ENCODE data around the gene ENOX1.

DNA sequence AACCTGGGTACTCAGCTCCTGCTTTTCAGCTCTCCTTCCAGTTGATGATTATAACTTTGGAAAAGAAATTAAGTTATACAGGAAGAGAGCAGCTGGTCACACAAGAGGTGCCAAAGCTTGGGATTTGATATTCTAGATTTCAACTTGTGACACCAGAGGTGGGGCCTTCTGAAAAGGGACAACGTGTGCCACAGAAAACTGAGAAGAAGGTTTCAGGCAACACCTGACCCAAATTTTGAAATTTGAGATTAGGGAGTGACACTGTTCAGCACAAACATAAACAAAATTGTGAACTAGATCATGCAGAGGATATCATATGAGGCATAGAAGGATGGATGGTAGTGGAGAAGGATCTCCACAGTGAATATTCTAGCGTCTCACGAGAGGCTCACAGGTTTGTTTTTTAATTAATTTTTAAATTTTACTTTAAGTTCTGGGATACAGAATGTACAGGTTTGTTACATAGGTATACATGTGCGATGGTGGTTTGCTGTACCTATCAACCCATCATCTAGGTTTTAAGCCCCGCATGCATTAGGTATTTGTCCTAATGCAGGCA lies 379.7 kb downstream of the ENOX1 start:
- TF ChIP-seq, protein P1, sequence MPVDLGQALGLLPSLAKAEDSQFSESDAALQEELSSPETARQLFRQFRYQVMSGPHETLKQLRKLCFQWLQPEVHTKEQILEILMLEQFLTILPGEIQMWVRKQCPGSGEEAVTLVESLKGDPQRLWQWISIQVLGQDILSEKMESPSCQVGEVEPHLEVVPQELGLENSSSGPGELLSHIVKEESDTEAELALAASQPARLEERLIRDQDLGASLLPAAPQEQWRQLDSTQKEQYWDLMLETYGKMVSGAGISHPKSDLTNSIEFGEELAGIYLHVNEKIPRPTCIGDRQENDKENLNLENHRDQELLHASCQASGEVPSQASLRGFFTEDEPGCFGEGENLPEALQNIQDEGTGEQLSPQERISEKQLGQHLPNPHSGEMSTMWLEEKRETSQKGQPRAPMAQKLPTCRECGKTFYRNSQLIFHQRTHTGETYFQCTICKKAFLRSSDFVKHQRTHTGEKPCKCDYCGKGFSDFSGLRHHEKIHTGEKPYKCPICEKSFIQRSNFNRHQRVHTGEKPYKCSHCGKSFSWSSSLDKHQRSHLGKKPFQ (CRISPR knock-in tag; IDR thresholded peaks at IDR 0.05; ENCODE audit: insufficient replicate concordance) = no peak
- no peak for TF ChIP-seq FOSL2 (CRISPR knock-in tag; IDR thresholded peaks at IDR 0.05)
- TF ChIP-seq, protein P2, sequence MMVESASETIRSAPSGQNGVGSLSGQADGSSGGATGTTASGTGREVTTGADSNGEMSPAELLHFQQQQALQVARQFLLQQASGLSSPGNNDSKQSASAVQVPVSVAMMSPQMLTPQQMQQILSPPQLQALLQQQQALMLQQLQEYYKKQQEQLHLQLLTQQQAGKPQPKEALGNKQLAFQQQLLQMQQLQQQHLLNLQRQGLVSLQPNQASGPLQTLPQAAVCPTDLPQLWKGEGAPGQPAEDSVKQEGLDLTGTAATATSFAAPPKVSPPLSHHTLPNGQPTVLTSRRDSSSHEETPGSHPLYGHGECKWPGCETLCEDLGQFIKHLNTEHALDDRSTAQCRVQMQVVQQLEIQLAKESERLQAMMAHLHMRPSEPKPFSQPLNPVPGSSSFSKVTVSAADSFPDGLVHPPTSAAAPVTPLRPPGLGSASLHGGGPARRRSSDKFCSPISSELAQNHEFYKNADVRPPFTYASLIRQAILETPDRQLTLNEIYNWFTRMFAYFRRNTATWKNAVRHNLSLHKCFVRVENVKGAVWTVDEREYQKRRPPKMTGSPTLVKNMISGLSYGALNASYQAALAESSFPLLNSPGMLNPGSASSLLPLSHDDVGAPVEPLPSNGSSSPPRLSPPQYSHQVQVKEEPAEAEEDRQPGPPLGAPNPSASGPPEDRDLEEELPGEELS (CRISPR knock-in tag; IDR thresholded peaks at IDR 0.05) = no peak
- no peak for TF ChIP-seq ZNF24 (IDR thresholded peaks at IDR 0.05)

Data from HepG2 (cell line).